Stimulated activated CD4-positive, alpha-beta T cell treated with anti-CD3 and anti-CD28 coated beads, TNF-alpha, amount 100 ng/mL, for 24 hours (primary cell): ENCODE results near the gene TENM3.
"Not testable (repeated sequence)": the region's sequence is repeated elsewhere in the genome, so short reads cannot be mapped to it uniquely, and the experiment has no call there.

Experiments used
- DNase-seq, 3 experiments: peaks; one replicate each; pipeline ENCODE4 v3.0.0-alpha.2; 2020; ENCODE audit warnings: low read depth in 3 of 3

The TENM3 gene

DNA sequence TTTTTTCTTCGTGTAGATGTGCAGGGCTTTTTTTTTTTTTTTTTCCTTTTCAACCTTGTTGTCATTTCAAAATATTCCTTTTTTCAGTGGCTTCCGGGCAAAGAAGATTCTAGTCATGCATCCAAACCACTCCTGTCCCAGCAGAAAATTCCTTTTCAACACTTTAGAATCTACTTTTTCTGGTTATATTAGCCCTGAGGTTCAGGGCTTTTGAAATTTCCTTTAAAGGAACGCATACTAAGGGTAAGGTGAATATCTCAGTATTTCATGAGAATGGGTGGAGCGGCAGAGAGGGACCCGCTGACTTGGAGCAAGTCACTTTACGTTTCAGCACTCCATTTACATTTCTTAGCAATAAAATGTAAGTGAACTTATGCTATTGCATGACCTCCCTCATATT, 15.6 kb upstream of the TENM3 start:
- no peak for DNase-seq

DNA sequence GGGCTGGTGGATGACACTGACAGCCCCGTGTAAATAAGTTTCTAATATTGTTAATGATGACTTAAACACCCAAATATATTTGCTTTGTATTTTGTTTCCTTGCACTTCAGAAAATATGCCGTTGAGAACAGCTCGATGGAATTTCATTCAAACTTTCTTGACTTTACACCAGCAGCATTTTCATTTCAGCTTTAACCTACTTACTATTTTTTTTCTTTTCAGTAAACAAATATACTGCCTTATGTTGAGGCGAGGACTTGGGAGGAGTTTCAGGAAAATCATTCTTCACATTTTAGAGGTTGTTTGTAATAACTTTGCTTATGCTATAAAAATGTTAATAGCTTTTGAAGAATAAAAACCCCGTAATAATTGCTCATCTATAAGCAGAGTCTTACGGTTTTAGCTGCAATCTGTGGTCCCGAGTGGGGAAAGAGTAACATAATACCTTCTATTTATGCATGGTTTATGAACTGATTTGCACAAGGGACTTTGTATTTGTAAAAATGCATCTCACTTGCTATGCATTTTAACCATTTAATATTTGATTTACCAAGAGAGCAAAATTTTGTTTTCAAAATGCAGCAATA, 14.1 kb upstream of the TENM3 start:
- no peak for DNase-seq

DNA sequence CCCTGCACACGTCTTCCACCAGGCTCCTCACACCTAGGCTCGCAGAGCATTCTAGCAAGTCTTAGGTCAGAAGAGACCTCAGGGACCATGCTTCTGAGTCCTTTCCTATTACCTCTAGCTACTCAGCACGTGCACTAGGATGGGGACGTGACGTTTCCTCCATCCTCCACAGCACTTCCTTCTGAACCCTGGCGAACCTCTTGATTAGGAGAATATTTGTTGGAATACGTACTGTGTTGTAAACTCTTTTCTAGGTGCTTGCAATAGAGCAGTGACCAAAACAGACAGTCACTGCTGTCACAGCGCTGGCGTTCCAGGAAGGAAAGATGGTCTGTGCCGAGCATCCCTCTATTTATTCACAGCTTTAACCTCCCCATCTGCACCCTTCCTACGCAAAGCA, 12.9 kb upstream of the TENM3 start:
- DNase-seq: no peak

DNA sequence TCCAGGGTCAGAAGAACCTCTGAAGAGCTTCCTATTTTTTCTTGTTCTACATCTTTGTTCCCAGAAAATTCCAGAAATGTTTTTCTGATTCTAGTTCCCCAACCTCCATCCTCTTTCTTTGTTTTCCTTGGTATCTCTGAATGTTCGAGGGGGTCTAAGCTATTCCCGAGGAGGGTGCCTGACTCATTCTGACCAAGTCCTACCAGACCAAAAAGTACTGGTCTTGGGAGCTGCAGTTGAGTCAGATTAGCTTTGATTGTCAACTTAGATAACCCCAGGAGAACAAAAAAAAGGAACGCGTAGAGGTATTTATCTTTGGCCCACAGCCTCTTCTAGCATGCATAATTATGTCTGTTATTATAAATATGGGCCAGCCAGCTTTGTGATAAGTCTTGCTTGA, 12.1 kb upstream of the TENM3 start:
- DNase-seq: no peak

DNA sequence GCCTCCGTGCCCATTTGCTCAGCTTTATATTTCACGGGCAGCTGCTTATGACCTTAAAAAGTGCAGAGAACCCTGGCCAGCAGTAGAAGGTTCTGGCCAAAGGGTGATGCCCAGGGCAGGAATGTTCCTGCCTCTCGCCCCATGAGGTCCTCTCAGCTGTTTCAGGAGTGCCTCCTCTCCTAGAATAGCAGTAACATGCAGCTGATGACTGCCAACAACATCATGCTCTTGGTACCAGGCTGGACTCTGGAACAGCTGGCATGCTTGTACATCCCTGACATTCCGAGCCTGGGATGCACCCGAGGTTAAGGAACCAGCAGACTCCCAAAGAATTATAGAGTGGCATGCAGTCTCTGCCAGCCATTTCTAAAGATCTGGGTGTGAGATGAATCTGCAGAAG, 11.7 kb upstream of the TENM3 start:
- DNase-seq: no peak

DNA sequence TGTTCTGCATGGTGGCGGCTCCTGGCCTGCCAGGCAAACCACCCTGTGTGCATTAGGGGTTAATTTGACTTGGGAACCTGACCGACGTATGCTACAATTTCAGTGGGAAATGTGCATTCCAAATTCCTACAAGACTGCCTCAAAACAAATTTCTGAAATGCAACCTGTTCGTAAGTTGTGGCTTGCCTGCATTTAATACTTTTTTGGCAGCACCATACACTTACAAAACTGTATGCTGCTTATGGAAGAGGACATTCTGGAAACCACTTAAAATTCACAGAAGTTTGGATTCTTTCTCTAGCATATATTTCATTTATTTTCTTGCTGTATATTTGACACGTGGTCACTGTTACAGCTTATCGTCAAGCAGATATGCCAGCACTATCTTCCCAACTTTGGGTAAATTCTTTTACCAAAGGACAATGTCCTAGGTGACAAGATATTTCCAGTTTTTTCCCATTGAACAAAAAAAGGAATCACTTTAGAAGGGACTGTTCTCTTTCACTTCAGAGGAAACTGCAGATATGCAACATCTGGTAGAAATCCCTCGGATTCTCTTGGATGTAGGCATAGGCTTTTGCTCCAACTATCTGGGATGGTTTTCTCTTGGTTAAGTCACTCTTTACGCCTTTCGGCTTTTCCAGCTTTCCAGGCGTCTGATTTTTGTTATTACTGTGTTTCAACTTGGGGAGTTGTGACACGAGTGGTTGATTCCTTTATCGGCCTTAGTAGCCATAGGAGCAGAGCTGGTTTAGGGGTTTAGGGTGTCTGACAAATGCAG, 9.7 kb upstream of the TENM3 start:
- DNase-seq: no peak

DNA sequence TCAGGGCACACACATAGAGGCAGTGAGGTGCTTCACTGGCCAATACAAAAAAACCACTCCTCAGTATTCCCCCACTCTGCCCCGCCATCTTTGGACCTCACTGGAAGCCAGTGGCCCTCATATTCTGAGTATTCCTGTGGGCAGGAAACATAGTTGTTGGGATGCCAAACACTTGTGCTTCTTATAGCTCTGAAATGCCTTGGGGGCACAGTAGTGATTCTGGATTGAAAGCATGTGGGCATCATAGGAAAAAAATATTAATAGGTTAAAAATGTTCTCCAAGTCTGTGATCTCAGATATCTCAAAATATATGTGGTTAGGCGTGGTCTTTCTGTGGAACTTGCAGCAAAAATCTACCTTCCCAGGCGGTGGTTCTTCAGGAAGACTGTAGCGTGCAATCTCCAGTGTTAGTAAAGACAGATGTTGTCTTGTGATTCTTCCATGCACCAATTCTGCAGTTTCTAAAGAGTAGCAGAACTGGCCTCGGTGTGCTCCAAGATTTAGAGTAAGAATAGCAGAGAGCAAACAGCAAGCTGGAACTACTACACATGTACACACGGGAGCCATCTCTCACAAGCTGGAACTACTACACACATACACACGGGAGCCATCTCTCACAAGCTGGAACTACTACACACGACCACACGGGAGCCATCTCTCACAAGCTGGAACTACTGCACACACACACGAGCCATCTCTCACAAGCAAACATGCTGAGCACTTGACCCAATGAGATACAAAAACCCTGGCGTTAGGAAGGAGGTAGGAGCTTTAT, 8.0 kb upstream of the TENM3 start:
- no peak for DNase-seq

DNA sequence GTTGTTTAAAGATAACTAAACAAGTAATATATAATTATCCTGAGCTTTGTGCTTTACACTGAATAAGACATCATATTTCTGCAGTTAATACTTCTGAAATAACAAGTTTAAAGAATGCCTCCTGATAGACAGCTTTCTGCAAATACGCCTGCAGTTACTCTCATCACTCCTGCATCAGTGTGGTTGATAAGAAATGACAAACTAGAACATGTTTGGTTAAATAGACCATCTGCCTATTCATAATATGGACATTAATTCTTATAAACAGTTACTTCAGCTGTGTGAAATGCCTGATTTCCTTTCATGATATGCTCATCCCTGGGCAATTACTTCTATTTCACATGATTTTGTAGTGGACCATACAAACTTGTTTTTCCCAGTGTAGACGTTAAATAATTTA, 7.0 kb upstream of the TENM3 start:
- no peak for DNase-seq

DNA sequence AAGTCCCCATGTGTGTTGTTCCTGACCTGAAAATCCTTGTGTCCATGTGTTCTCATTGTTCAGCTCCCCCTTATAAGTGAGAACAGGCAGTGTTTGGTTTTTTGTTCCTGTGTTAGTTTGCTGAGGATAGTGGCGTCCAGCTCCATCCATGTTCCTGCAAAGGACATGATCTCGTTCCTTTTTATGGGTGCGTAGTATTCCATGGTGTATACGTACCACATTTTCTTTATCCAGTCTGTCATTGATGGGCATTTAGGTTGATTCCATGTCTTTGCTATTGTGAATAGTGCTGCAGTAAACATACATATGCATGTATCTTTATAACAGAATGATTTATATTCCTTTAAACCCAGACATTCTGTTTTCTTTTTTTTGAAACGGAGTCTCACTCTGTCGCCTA, 6.2 kb upstream of the TENM3 start:
- DNase-seq: not testable (repeated sequence)

DNA sequence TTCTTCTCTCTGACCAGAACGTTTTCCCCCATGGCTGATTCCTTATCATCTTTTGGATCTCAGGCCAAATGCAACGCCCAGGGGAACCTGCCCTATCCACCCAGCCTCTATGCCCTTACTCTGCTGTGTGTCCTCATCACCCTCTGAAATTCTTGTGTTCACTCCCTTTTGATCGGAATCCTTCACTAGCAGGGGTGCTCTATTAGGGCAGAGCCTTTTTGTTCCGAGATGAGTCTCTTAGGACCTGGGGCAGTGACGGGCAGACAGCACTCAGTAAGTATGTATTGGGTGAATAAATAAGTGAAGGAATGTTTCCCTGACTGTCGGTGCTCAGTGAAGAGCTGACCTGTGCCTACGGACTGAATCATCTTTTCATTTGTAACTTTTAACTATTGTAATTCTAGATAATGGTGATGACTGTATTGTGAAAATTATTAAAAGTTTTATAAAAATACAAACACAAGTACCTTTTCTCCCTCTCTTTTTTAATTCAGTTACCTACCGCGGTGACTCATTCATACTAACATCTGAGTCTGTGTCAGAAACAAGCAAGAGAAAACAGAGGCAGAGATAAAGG, 4.8 kb upstream of the TENM3 start:
- no peak for DNase-seq

DNA sequence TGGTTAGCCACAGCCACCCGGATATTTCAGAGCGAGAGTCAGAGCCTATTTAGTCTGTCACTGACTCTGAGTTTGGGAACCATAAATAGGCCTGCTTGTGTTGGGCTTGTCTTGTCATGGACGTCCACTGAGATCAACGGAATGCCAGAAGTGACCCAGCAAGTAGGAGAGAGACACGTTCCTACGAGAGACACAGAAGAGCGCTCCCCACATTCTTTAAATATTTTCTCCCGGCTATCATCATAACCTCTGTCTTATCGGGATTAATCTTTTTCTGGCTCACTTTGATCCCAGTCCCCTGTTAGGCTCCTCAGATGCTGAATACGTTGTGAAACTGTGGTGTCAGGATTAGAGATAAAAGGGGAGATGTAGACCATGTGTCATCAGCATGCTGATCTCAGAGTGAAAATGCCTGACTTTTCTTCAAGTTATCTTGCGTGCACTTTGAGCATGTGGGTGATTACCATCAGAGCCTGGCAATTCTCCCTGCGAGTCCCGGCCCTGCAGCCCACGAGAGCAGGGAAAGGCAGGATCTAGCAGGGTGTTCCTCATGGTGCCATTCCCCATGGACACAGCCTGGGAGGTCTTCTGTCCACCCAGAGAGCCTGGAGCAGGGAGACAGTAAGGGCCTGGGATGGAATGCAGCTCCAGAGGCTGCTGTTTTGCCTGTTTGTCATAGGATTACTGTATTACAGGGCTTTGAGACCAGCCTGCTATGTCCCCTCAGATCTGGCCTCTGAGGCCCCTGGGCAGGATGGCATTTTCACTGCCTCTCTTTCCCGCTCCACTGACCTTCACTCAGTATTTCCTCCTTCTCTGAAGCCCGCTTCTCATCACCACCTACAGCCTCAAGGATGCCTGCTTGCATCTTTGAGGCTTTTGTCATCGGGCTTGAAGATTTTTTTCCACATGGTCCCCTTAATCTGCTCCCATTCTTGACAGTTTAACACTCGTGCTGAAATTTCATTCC, 2.8 kb upstream of the TENM3 start:
- DNase-seq: no peak

DNA sequence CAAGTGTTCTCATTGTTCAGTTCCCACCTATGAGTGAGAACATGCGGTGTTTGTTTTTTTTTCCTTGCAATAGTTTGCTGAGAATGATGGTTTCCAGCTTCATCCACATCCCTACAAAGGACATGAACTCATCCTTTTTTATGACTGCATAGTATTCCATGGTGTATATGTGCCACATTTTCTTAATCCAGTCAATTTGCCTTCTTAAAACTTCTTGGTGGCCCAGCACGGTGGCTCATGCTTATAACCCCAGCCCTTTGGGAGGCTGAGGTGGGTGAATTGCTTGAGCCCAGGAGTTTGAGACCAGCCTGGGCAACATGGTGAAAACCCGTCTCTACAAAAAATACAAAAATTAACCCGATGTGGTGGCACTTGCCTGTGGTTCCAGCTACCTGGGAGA, 942 bp upstream of the TENM3 start:
- DNase-seq: not testable (repeated sequence)

DNA sequence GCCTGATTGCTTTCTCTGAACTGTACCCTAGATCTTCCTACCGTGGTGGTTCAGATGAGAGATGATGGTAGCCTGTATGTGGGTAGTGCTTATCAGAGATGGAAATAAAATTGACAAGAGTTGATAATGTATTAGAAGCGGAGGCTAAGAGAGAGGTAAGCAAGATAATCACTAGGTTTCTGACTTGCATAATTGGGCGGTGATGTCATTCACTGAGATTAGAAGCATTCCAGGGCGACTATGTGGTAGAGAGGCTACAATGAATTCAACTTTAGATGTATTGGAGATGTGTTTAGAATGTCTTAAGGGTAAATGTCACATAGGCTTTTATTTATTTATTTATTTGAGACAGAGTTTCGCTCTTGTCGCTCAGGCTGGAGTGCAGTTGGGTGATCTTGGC, 415 bp upstream of the TENM3 start:
- DNase-seq: no peak

DNA sequence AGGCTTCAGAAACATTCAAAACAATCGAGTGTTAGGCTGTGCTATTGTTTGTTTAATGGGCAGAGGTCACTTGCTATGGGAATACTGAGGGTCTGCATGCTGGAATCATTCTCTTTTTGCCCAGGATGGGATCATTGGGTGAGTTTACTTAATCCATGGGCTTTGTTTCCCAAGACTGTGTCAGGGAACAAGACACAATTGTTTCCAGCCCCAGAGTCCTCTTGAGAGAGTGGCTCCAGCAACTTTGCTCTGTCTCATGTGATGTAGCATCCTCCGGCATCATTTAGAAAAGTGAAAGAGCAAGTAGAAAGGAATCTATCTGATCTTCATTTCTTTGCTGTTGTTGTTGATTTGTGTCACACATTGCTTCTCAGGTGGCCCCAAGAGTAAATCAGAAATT, 1.8 kb downstream of the TENM3 start:
- no peak for DNase-seq

DNA sequence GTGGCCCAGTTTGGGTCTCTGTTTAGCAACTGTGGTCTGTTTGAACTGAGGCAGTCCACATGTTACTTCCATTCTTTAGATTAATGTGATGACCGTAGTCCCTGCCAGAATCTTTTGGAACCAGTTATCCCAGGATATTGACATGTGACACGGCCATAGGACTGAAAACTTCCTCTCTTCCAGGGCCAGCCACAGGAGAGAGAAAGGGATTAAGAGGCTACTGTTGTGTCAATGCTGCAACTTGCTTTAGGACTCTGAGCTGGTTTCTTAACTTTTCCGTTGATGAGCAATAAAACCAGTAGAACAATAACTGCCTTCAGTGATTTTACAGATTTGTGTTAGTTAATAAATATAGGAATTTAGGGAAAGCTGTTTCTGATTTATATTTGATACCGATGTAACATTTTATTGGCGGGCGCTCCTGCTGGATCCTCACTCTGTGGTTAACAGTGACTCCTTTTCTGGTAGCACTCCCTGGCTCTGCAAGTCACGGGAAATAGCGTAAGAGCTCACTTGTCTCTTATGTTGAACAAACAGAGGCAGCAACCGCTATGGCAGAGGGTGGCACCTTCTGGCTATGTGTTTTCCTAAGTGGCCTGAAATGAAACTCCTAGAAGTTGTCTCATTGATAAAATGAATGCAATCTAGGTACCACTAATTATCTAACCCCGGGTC, 2.5 kb downstream of the TENM3 start:
- DNase-seq: no peak

DNA sequence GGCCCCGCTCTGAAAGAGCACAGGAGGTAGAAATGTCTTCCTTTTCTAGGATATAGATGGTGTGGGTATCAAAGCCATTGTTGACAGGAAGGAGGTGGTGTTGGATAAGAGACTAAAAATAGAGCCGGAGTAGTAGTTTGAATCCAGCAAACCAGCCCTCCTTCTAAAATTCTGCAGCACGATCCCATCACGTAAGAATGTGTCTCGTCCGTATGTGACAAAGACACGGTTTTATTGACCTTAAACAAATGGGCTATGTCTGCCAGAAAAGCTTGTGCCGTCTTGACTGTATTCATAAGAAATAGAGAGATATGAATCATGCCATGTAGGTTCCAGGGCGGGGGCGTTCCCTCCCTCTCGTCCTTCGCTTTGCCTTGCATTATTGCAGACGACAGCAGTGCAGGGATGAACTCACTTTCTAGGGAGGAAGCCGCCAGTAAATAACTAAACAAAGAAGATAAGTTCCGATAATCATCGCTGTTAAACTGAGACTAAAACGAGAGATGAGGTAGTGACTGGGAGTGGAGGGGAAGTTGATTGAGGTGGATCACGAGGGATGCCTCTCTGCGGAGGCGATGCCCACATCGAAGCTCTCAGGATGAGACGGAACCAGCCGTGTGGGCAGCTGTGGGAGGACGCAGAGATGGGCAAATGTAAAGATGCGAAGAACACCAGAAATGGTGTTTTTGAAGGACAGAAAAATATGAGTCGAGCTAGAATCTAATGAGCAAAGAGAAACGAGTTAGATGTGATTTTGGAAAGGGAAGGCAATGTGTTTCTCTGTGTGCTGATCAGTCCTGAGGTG, 3.4 kb downstream of the TENM3 start:
- DNase-seq: no peak

DNA sequence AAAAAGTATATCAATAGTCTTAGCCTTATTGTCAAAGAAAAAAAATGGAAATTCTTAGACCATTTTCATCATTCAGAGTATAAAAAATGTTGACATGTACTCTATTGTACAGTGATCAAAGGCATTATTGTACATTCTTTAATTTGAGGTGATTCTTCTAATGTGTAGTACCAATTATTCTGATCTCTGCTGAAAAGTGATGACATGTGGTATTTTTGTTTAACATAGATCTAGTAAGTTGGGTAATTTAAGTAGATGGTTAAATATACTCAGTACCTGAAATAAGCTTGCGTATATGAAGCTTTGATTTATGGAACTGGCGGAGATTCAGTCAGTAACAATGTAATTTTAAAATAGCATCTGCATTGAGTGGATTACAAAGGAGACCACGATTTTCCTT, 5.1 kb downstream of the TENM3 start:
- DNase-seq: no peak

DNA sequence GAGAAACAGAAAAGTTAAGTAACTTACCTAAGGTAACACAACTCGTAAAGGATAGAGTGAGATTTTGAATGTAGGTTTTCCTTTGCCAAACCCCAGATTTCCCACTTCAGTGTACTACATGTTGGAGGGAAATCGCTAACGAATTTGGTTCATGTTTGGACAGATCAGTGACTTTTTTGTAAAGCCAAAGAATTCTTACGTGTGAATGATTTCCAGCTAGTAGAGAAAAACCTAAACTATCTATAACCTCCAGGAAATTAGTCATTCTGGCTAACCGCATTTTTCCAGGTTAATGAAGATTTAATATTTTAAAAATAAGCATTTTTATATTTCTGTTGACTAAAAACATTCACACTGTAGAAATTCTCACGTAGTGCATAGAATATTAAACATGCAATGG, 7.2 kb downstream of the TENM3 start:
- no peak for DNase-seq

DNA sequence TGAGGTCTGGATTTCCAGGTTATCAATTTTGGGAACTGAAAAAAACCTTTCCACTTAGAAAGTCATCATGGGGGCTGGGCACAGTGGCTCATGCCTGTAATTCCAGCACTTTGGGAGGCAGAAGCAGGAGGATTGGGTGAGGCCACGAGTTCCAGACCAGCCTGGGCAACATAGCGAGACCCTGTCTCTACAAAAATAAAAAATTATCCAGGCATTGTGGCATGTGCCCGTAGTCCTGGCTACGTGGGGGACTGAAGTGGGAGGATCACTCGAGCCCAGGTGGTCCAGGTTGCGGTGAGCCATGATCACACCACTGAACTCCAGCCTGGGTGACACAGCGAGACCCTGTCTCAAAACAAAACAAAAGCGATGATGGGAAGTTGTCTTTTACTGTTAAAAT, 7.9 kb downstream of the TENM3 start:
- no peak for DNase-seq

DNA sequence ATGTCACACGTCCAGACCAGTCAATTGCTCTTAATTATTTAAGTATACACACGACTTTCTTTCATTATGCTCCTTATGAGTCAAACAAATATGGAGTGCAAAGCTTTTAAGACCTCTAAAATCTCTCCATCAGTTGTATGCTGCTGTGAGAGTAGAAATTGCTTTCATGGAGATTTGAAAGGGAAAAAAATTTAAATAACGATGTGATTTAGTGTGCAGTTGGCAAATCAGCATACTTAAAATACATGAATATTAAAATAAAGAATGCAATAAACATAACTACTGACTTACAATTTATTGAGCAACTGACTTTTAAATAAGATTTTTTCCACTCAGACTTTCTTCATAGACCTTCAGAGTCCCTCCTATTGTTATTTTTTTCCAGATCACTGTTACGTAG, 9.0 kb downstream of the TENM3 start:
- no peak for DNase-seq
